ENCODE data around the gene TNRC6A.

DNA sequence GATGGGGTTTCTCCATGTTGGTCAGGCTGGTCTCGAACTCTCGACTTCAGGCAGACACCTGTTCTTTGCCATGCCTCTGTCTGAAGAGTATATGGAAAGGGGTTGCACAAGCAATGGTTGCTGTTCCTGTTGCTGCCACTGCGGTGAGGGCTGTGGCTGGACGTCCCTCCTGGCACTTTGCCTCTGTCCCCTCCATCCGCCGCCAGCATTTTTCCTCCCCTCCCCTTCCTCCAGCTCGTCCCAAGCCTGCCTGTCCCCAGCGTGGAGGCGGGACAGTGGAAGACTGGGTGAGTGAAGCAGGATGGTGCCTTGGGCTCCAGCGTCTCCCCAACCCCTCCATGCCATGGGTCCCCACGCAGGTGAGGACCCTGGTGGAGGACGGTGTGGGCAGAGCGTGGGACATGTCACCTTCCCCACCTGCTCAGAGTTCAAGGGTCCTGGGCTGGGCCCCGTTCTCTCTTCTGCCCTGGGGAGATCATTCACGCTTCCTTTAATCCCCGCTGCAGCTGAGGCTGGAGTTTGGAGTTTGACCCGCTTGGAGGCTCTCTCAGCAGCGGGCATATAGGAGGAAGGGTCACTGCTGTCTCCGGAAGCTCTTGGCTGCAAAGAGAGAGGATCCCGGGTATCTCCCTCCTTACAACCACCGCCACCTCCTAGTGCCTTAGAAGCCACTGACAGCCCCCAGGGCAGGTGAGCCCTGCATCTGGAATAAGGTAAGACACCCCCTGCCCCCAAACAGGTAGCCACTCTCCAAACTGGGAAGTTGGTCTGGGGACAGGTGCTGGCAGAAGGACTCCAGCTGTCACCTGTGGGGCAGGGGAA, 116.5 kb downstream of the TNRC6A start, which contains the start of gene SLC5A11:
- TF ChIP-seq, protein P1, sequence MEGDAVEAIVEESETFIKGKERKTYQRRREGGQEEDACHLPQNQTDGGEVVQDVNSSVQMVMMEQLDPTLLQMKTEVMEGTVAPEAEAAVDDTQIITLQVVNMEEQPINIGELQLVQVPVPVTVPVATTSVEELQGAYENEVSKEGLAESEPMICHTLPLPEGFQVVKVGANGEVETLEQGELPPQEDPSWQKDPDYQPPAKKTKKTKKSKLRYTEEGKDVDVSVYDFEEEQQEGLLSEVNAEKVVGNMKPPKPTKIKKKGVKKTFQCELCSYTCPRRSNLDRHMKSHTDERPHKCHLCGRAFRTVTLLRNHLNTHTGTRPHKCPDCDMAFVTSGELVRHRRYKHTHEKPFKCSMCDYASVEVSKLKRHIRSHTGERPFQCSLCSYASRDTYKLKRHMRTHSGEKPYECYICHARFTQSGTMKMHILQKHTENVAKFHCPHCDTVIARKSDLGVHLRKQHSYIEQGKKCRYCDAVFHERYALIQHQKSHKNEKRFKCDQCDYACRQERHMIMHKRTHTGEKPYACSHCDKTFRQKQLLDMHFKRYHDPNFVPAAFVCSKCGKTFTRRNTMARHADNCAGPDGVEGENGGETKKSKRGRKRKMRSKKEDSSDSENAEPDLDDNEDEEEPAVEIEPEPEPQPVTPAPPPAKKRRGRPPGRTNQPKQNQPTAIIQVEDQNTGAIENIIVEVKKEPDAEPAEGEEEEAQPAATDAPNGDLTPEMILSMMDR (IDR thresholded peaks at IDR 0.05) = no peak
- TF ChIP-seq POLR2A (IDR thresholded peaks at IDR 0.05) = no peak

Data from adrenal gland (tissue), 5 donors.